Umbilical cord (tissue), 2 donors: ENCODE data around the gene LCN12. TPM values are rescaled to one million over a fixed set of nuclear protein-coding genes. Genes with fewer than 3 reads are reported as not detected.

Experiments
- DNase-seq: peaks from one replicate; pipeline ENCODE4 v3.0.0-alpha.2; 2015; ENCODE audit warnings: low spot score
- total RNA-seq: library from RNA; depleted of rRNA; stranded (reverse); fragments of >200 nt; gene quantifications from one replicate; pipeline ENCODE4 v1.2.3, GENCODE V29; 2014; ENCODE audit warnings: low replicate concordance; ENCODE audit not compliant: insufficient read depth

Gene LCN12
- total RNA-seq, 1 donor from 2014 or later: not detected

GRCh38 chr9:136972743-136973142, 20.7 kb downstream of the LCN12 start:
- DNase-seq: no peak

DNA sequence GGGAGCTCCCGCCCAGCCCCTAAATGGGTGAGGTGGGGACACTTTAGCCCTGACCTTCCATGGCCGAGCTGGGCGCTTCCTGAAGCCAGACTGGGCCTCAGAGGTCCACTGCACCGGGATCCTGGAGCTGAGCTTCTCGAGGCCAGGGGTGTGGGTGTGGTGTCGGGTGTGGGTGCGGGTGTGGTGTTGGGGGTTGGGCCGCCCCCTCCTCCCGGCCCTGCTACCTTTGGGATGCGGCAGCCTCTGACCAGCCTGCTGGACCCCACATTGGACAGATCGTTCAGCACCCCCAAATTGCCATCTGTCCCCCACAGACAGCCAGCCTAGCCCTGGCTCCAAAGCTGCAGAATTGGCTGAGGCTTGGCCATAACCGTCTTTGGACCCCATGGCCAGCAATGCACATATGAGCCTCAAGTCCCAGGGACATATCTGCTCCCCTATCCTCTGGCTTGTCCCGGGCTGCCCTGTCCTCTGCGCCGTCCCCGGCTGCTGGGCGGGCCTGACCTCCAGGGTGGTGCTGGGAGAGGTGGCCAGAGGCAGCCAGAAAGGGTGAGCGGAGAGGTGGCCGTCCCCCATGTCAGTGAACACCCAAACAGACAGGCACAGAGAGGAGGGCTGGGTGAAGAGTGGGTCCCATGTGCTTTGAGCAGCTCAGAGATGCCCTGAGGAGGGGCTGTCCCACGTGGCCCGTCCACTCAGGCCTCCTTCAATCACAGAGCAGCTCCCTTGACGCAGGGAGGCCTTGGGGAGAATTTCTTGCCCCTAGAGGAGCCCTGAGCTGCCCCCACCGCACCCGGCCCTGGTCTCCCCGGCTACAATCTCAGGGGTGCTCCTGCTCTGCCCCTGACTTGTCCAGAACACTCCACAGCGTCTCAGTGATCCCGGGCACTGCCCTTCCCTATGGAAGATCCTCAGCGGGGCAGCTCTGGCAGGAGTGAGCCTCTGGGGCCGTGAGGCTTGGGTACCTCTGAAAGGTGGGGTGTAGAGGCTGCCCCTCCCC, 21.8 kb downstream of the LCN12 start:
- DNase-seq: no peak

- DNase-seq: no peak
These were observed 22.9 kb downstream of the LCN12 start for GRCh38 chr9:136974817-136975535.

- DNase-seq: no peak
These were observed 23.6 kb downstream of the LCN12 start for GRCh38 chr9:136975644-136976043.

DNA sequence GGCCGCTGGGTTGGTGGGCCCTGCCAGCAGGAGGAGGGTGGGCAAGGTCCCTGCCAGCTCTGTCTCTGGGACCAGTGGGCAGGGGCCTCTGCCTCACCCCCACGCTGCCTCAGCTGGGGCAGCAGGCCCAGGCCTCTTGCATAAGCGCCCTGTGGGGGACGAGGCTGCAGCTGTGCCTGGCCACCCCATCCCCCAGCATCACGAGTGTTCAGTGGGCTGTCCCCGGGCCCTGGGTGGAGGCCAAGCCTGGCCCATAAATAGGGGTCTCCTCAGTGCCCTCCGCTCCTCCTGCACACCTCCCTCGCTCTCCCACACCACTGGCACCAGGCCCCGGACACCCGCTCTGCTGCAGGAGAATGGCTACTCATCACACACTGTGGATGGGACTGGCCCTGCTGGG, 25.1 kb downstream of the LCN12 start, which contains the start of gene PTGDS:
TSS of gene PTGDS (plus strand) at position 282 of the 400 bp plus-strand sequence. CDS start at position 357, 75 bp downstream.
- DNase-seq: no peak

- DNase-seq: no peak
These were observed 25.6 kb downstream of the LCN12 start for GRCh38 chr9:136977649-136978072.

DNA sequence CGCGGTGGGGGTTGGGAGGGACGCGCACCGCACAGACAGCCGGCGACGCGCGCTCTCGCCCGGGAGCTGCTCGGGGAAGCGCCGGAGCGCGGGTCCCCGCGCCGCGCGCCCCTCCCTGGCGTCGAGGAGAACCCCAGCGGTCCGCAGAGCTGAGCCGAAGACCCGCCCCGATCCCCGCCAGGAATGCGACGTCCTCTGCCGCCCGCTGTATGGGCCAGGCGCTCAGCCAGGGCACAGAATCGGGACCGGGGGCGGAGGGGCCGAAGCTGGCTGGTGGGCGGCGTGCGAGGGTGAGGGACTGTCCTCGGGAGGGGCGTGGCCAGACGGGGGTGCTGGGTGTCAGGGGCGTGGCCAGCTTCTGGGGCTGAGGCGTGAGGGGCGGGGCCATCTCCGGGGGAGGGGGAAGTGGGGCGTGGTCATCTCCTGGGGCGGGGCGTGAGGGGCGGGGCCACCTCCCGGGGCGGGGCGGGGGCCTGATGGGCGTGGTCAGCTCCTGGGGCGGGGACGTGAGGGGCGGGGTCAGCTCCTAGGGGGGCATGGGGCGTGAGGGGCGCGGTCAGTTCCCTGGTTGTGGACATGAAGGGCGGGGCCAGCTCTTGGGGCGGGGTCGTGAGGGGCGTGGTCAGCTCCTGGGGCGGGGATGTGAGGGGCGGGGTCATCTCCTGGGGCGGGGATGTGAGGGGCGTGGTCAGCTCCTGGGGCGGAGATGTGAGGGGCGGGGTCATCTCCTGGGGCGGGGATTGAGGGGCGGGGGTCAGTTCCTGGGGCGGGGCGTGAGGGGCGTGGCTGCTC, 26.2 kb downstream of the LCN12 start:
- peak; percentile 55 for DNase-seq

DNA sequence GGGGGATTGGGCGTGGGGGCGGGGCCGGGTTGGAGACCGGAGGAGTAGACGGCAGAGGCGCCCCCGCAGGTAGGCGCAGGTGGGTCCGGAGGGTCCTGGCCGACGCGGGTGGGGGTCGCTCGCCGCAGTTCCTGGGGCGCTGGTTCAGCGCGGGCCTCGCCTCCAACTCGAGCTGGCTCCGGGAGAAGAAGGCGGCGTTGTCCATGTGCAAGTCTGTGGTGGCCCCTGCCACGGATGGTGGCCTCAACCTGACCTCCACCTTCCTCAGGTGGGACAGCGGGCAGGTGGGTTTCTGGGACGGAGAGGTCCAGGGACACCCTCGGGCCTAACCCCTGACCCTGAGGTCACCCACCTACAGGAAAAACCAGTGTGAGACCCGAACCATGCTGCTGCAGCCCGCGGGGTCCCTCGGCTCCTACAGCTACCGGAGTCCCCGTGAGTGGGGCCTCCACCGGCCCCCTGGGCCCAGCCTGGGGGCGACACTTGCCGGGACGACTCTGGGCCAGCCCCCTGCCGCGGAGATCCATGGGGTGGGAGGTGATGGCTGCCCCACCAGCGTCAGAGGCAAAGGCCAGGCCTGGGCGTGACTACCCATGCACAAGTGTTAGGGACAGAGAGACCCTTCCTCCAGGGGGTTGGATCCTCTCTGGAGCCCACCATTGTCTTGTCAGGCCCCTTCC, 26.9 kb downstream of the LCN12 start:
- DNase-seq: no peak

DNA sequence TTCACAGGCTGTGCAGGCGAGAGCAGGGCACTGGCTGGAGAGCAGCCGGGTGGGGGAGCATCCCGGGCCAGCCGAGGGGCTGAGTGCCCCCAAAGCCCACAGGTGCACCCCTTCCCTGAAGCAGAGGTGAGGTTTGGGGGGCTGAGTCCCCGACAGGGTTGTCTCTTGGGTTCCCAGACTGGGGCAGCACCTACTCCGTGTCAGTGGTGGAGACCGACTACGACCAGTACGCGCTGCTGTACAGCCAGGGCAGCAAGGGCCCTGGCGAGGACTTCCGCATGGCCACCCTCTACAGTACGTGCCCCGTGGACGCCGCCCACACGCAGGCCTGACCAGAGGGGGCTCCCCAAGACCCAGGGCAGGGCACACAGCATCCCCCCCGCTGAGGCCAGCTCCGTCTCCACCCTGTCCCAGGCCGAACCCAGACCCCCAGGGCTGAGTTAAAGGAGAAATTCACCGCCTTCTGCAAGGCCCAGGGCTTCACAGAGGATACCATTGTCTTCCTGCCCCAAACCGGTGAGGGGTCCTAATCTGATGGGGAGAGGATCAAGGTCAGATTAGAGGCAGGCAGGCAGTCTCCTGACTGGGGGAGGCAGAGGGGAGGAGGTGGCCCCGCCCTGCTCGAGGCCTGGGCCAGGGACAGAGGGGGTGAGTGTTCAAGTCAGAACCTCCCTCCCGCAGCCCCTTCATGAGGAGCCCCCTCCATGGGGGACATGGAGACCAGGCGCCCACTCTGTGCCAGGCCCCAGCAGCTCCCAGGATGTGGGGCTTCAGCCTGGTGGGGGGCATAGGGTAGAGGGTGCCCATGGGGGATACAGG, 27.9 kb downstream of the LCN12 start:
- DNase-seq: no peak

DNA sequence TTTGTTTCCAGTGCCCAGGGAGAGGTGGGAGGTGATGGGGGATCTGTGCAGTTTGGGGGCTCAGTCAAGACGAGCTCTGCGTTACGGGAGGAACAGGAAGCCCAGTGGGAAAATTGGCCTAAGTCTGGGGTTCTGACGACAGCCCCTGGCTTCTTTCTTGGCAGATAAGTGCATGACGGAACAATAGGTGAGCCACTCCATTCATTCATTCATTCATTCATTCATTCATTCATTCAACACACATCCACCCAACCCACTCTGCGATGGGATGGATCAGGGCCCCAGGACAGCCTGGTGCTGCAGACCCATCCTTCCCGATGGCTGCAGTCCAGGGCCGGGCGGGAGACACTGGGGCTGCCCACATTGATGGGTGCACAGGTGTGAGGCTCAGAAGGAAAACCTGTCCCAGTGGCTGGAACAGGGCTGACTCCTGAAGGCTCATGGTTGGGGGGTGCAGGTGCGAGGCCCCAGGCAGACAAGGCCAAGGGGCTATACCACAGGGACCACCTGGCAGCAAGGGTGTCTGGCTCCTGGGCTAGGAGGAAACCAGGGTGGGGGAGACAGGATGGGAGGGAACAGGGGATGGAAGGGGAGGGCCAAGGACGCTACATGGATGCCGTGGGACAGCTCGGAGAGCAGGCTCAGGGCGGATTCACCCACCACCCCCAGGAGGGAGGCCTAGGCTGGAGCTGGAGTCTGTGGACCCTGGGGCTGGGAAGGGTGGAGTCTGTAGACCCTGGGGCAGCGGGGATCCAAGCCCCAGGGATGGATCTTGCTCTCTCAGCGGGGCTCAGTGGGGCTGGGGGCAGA, 28.8 kb downstream of the LCN12 start:
- DNase-seq: no peak

DNA sequence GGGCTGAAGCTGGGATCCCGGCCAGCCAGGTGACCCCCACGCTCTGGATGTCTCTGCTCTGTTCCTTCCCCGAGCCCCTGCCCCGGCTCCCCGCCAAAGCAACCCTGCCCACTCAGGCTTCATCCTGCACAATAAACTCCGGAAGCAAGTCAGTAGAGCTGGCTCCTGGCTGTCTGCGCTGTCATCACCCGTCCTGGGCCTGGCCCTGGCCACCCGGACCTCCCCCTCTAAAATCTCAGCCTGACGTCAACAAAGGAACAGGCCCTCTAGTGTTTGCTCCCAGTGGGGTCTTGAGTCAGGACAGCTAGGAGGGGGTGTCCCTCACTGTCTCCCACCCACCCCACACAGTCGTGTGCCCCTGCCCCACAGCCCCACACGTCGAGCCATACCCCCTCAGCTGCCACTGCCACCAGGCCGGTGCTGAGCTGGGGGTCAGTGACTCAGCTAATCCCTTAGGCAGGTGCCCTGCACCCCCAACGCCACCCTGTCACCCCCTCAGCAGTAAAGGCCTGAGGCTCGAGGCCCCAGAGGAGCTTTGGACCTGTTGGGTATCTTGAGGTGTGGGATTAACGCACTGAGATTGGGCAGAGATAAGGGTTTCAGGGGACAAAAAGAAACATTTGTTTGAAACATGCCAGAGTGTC, 29.6 kb downstream of the LCN12 start:
- no peak for DNase-seq

- no peak for DNase-seq
These were observed 30.4 kb downstream of the LCN12 start, which contains the start of gene LCNL1 for GRCh38 chr9:136982232-136983051. LCNL1 (plus strand) TSS chr9:136982993; CDS start chr9:136983587, 594 bp downstream.

GRCh38 chr9:136983167-136983566, 31.1 kb downstream of the LCN12 start:
- DNase-seq: no peak

DNA sequence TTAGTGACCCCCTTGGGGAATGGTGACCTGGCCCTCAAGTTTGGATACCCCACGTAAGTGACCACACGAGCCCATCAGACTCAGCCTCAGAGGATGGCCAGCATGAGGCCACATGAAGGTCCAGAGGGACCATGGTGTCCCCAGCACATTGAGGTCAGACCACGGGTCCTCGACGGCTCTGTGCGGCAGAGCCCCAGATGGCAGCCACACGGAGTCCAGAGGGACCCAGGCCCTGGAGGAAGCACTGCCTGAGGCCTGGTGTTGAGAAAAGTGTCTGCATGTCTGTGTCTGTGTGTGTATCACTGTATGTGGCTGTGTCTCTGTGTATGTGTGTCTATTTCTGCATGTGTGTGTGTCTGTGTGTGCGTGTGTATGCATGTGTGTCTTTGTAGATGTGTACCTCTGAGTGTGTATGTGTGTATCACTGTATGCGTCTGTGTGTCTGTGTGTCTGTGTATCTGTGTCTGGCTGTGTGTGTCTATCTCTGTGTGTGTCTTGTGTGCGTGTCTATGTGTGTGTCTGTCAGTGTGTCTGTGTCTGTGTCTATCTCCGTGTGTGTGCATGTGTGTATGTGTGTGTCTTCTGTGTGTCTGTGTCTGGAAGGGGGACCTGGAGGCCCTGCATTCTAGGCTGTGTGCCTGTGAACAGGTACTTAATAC, 31.7 kb downstream of the LCN12 start:
- no peak for DNase-seq

GRCh38 chr9:136984464-136985026, 32.5 kb downstream of the LCN12 start:
- DNase-seq: no peak

DNA sequence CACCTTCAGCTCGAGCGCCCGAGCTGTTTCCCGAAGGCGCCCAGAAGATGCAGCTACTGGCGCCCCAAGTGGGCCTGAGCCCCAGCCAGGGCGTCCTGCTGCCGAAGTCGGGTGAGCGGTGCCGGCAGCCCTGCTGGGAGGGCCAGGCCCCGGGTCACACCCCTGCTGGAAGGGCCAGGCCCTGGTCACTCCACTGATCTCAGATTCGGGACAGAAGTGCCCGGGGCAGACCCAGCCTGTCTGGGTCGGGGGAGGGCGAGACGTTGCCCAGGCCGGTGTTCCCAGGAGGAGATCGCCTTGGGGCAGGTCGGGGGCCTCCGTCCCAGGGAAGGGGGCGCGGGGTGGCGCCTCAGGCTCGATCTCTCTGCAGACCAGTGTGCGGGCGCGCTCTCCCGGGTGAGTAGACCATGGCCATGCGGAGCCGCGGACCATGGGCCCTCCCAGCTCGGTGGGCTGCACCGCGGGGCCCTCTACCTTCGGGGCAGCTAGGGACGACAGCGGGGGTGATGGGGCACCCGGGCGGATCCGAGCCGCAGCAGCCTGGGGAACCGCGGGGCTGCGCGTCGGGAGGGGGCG, 33.0 kb downstream of the LCN12 start:
- DNase-seq: no peak

- no peak for DNase-seq
These were observed 33.8 kb downstream of the LCN12 start for GRCh38 chr9:136985853-136986252.
